HepG2 (cell line): ENCODE measurements around the gene SYNPO2L. TPM values are rescaled to one million over a fixed set of nuclear protein-coding genes. Genes with fewer than 3 reads are reported as not detected.
A peak's percentile ranks its signal among the peaks of the same experiment; 100 is the strongest.

Experiments used
- CTCF ChIP-seq: sonication (generic); formaldehyde crosslinking; IDR thresholded peaks from 2 replicates; pipeline ENCODE4 v1.5.0; 2020; ENCODE audit warnings: mild to moderate bottlenecking, missing genetic modification reagents, moderate library complexity
- E2F1 ChIP-seq: sonication (generic); formaldehyde crosslinking; IDR thresholded peaks from 2 replicates; pipeline ENCODE4 v1.5.0; 2020; ENCODE audit warnings: missing genetic modification reagents
- KDM5B ChIP-seq: sonication (generic); formaldehyde crosslinking; IDR thresholded peaks from 2 replicates; pipeline ENCODE4 v1.4.0; 2020; ENCODE audit warnings: missing genetic modification reagents, mild to moderate bottlenecking, borderline replicate concordance
- KMT2B ChIP-seq: IDR thresholded peaks from 2 replicates; pipeline ENCODE4 v1.6.1; 2016; ENCODE audit warnings: missing genetic modification reagents, missing compliant biosample characterization
- MTF2 ChIP-seq: sonication (generic); formaldehyde crosslinking; IDR thresholded peaks from 2 replicates; pipeline ENCODE4 v1.5.0; 2020; ENCODE audit warnings: missing genetic modification reagents, borderline replicate concordance
- NR2C2 ChIP-seq: sonication (generic); formaldehyde crosslinking; IDR thresholded peaks from 2 replicates; pipeline ENCODE4 v1.4.0; 2020; ENCODE audit warnings: missing genetic modification reagents, mild to moderate bottlenecking, moderate library complexity, borderline replicate concordance
- PCBP1 ChIP-seq: fragments of 200-400 bp; formaldehyde crosslinking; IDR thresholded peaks from 2 replicates; pipeline ENCODE4 v1.6.1; 2017; ENCODE audit warnings: mild to moderate bottlenecking, low read depth, low read length, borderline replicate concordance
- POLR2A ChIP-seq, 2 experiments: IDR thresholded peaks; 2 replicates each; pipeline ENCODE4 v1.6.1; 2011; ENCODE audit warnings: low read depth in 2 of 2, low read length in 2 of 2, mild to moderate bottlenecking in 1 of 2, moderate library complexity in 1 of 2; ENCODE audit not compliant: insufficient read depth in 1 of 2
- PRDM10 ChIP-seq: sonication (generic); formaldehyde crosslinking; IDR thresholded peaks from 2 replicates; pipeline ENCODE4 v1.4.0; 2020; ENCODE audit warnings: low read depth, missing genetic modification reagents
- SRSF4 ChIP-seq: fragments of 200-400 bp; formaldehyde crosslinking; IDR thresholded peaks from one replicate; pipeline ENCODE4 v1.6.1; 2018; ENCODE audit warnings: mild to moderate bottlenecking, low read depth, low read length, moderate library complexity; ENCODE audit not compliant: poor library complexity, severe bottlenecking
- UBTF ChIP-seq: sonication (generic); formaldehyde crosslinking; IDR thresholded peaks from 2 replicates; pipeline ENCODE4 v1.4.0; 2020; ENCODE audit warnings: mild to moderate bottlenecking, missing genetic modification reagents
- YY1 ChIP-seq: IDR thresholded peaks from 2 replicates; pipeline ENCODE4 v1.6.1; 2011; ENCODE audit warnings: low read length, low read depth, moderate library complexity, mild to moderate bottlenecking; ENCODE audit not compliant: insufficient read depth, insufficient replicate concordance
- ZNF230 ChIP-seq: sonication (generic); formaldehyde crosslinking; IDR thresholded peaks from 2 replicates; pipeline ENCODE4 v1.4.0; 2020; ENCODE audit warnings: mild to moderate bottlenecking, missing genetic modification reagents
- ZNF24 ChIP-seq: fragments of 450-650 bp; IDR thresholded peaks from 2 replicates; pipeline ENCODE4 v1.6.1; 2017; ENCODE audit warnings: antibody characterized with exemption, mild to moderate bottlenecking
- ZNF350 ChIP-seq: sonication (generic); formaldehyde crosslinking; IDR thresholded peaks from 2 replicates; pipeline ENCODE4 v1.4.0; 2020; ENCODE audit warnings: mild to moderate bottlenecking, low read depth, missing genetic modification reagents, borderline replicate concordance
- ZNF570 ChIP-seq: sonication (generic); formaldehyde crosslinking; IDR thresholded peaks from 2 replicates; pipeline ENCODE4 v1.4.0; 2020; ENCODE audit warnings: mild to moderate bottlenecking, missing genetic modification reagents, borderline replicate concordance
- polyA plus RNA-seq, 8 experiments: library from polyadenylated mRNA; depleted of rRNA in 3 of 8; stranded (reverse) in 7 of 8; unstranded in 1 of 8; fragments of >200 nt; fragmentation: Illumina TruSeq in 4 of 8; extraction: Trizol in 4 of 8; gene quantifications; 2 replicates each; pipeline versions ENCODE4 v1.2.1 to v1.2.3, GENCODE V29; 2011 to 2016; ENCODE audit warnings: low read depth in 4 of 8, missing spikeins in 1 of 8, mixed read lengths in 1 of 8; ENCODE audit not compliant: insufficient read depth in 1 of 8
- total RNA-seq, 5 experiments: library from RNA; depleted of rRNA; stranded (reverse); fragments of >200 nt; fragmentation: Illumina TruSeq; extraction: Trizol; gene quantifications; 2 replicates each; pipeline ENCODE4 v1.2.3, GENCODE V29; 2016; ENCODE audit warnings: low read depth in 1 of 5

Gene SYNPO2L
- total and polyA plus RNA-seq, 2 of the 13 experiments (the other 11 are each of a cell fraction or from before 2014, with no cell fraction given) = not detected

GRCh38 chr10:73625004-73625883 lies 30.6 kb downstream of the SYNPO2L start (continued):
- TF ChIP-seq MTF2 (CRISPR knock-in tag) (no peak), KMT2B (0 out of 2 replicates have a peak, but pooled peaks have one; percentile 50), CTCF (CRISPR knock-in tag) (0 out of 2 replicates have a peak, but pooled peaks have one; percentile 11), POLR2A (IDR thresholded peaks at IDR 0.05; ENCODE audit: insufficient read depth in 1 of 2, low read depth in 2 of 2, low read length in 2 of 2) (0 out of 4 replicates have a peak, but pooled peaks of 1 of the 2 experiments have one; percentile 32), PRDM10 (0 out of 2 replicates have a peak, but pooled peaks have one; percentile 6), UBTF (CRISPR knock-in tag) (peak; percentile 47; the same call in 1 of the 2 replicates), ZNF24 (no peak), ZNF350 (CRISPR knock-in tag) (peak; percentile 2; the same call in 1 of the 2 replicates), ZNF570 (no peak), SRSF4 (no peak), YY1 (peak; percentile 23), E2F1 (CRISPR knock-in tag) (0 out of 2 replicates have a peak, but pooled peaks have one; percentile 26), PCBP1 (0 out of 2 replicates have a peak, but pooled peaks have one; percentile 41), KDM5B (0 out of 2 replicates have a peak, but pooled peaks have one; percentile 1), ZNF230 (0 out of 2 replicates have a peak, but pooled peaks have one; percentile 10), NR2C2 (CRISPR knock-in tag) (no peak)
